Activated naive CD8-positive, alpha-beta T cell treated with anti-CD3 and anti-CD28 coated beads, Interleukin-2, amount 50 U/mL, for 16 hours (primary cell): Measurements from ENCODE around the gene HLA-B.
A peak's percentile ranks its signal among the peaks of the same experiment; 100 is the strongest.

Experiments used
- DNase-seq: peaks from one replicate; pipeline ENCODE4 v3.0.0-alpha.2; 2020; ENCODE audit warnings: low read depth, low spot score

Gene HLA-B

GRCh38 chr6:31308050-31308844, 48.7 kb downstream of the HLA-B start:
- peak; percentile 38 for DNase-seq

GRCh38 chr6:31307669-31308049, 49.3 kb downstream of the HLA-B start:
- DNase-seq = no peak

- no peak for DNase-seq
Observed at GRCh38 chr6:31305703-31306219, 51.2 kb downstream of the HLA-B start.

GRCh38 chr6:31304683-31305082, 52.3 kb downstream of the HLA-B start:
- DNase-seq = no peak
